Measurements from ENCODE around the gene MARCHF9.

DNA sequence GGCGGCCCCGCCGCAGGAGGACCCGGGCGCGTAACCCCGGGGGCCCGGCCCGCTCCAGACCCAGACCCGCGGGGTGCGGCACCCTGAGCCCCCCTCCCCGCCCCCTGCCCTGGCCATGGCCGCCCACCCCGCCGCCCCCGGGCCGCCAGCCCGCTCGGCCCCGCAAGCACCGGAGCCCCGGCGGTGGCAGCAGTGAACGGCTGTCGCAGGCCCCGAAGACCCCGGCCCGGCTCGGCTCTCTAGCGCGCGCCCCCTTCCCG, 221 bp downstream of the MARCHF9 start:
- no peak for TF ChIP-seq TCF12 (IDR thresholded peaks at IDR 0.05; ENCODE audit: low read depth)
- TF ChIP-seq CEBPB (IDR thresholded peaks at IDR 0.05), result no peak
- no peak for TF ChIP-seq CREB1 (IDR thresholded peaks at IDR 0.05; ENCODE audit: low read depth)
- TF ChIP-seq EP300 (IDR thresholded peaks at IDR 0.05; ENCODE audit: borderline replicate concordance), result no peak
- TF ChIP-seq, protein P1, sequence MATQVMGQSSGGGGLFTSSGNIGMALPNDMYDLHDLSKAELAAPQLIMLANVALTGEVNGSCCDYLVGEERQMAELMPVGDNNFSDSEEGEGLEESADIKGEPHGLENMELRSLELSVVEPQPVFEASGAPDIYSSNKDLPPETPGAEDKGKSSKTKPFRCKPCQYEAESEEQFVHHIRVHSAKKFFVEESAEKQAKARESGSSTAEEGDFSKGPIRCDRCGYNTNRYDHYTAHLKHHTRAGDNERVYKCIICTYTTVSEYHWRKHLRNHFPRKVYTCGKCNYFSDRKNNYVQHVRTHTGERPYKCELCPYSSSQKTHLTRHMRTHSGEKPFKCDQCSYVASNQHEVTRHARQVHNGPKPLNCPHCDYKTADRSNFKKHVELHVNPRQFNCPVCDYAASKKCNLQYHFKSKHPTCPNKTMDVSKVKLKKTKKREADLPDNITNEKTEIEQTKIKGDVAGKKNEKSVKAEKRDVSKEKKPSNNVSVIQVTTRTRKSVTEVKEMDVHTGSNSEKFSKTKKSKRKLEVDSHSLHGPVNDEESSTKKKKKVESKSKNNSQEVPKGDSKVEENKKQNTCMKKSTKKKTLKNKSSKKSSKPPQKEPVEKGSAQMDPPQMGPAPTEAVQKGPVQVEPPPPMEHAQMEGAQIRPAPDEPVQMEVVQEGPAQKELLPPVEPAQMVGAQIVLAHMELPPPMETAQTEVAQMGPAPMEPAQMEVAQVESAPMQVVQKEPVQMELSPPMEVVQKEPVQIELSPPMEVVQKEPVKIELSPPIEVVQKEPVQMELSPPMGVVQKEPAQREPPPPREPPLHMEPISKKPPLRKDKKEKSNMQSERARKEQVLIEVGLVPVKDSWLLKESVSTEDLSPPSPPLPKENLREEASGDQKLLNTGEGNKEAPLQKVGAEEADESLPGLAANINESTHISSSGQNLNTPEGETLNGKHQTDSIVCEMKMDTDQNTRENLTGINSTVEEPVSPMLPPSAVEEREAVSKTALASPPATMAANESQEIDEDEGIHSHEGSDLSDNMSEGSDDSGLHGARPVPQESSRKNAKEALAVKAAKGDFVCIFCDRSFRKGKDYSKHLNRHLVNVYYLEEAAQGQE (IDR thresholded peaks at IDR 0.05; ENCODE audit: low read depth), result no peak
